SU-DHL-6 (cell line): ENCODE data around the gene AADAC.
"Not testable (repeated sequence)": the region's sequence is repeated elsewhere in the genome, so short reads cannot be mapped to it uniquely, and the experiment has no call there.

Experiments used
- H2AFZ ChIP-seq: fragments of 200-600 bp; sonication (generic); 2 replicates; pipeline ENCODE4 v1.6.1; 2014; ENCODE audit warnings: low read depth, mild to moderate bottlenecking, moderate library complexity, mixed read lengths, antibody characterized with exemption, low read length; ENCODE audit not compliant: severe bottlenecking
- H3F3A ChIP-seq: fragments of 200-600 bp; shearing (Covaris generic); 2 replicates; pipeline ENCODE4 v1.6.0; 2016; ENCODE audit warnings: antibody characterized with exemption, mild to moderate bottlenecking; ENCODE audit not compliant: insufficient read depth
- H3K27ac ChIP-seq: fragments of 200-600 bp; sonication (generic); 2 replicates; pipeline ENCODE4 v1.5.1; 2016; ENCODE audit warnings: low read depth, mild to moderate bottlenecking, low read length, moderate library complexity, mixed read lengths
- H3K27me3 ChIP-seq: fragments of 200-600 bp; sonication (generic), shearing (Covaris generic); 2 replicates; pipeline ENCODE4 v1.6.0; 2014; ENCODE audit warnings: mild to moderate bottlenecking, low read length
- H3K36me3 ChIP-seq: fragments of 200-600 bp; sonication (generic); 2 replicates; pipeline ENCODE4 v1.6.1; 2014; ENCODE audit warnings: mild to moderate bottlenecking, low read length, mixed read lengths
- H3K4me2 ChIP-seq: fragments of 300-600, 200-600 bp; shearing (Covaris generic), sonication (generic); 2 replicates; pipeline ENCODE4 v1.6.0; 2014; ENCODE audit warnings: low read length, low read depth, mild to moderate bottlenecking; ENCODE audit not compliant: poor library complexity, severe bottlenecking
- H3K4me3 ChIP-seq: fragments of 200-600 bp; sonication (generic); 2 replicates; pipeline ENCODE4 v1.5.1; 2014; ENCODE audit warnings: antibody characterized with exemption, low read length, mild to moderate bottlenecking, mixed read lengths; ENCODE audit not compliant: insufficient read depth, poor library complexity, severe bottlenecking
- H3K79me2 ChIP-seq: fragments of 200-600 bp; sonication (generic); 2 replicates; pipeline ENCODE4 v1.6.1; 2014; ENCODE audit warnings: mild to moderate bottlenecking, low read length, moderate library complexity; ENCODE audit not compliant: insufficient read depth
- H3K9ac ChIP-seq: fragments of 200-600 bp; sonication (generic); 2 replicates; pipeline ENCODE4 v1.7.0; 2014; ENCODE audit warnings: mild to moderate bottlenecking, low read length
- H3K9me2 ChIP-seq: fragments of 200-600 bp; sonication (generic); replicated peaks from 2 replicates; pipeline ENCODE4 v1.6.1; 2014; ENCODE audit warnings: low read length; ENCODE audit not compliant: insufficient read depth
- H3K9me3 ChIP-seq: fragments of 200-600 bp; sonication (generic); 2 replicates; pipeline ENCODE4 v1.6.1; 2014; ENCODE audit warnings: low read length, mixed read lengths; ENCODE audit not compliant: insufficient read depth
- H4K20me1 ChIP-seq: fragments of 200-600 bp; sonication (generic); 2 replicates; pipeline ENCODE4 v1.6.1; 2014; ENCODE audit warnings: low read depth, mild to moderate bottlenecking, antibody characterized with exemption, low read length, moderate library complexity, mixed read lengths
- CTCF ChIP-seq: fragments of 200-600 bp; sonication (generic); IDR thresholded peaks from one replicate; pipeline ENCODE4 v1.5.1; 2017; ENCODE audit warnings: antibody characterized with exemption, mild to moderate bottlenecking, low read length, moderate library complexity; ENCODE audit not compliant: insufficient read depth, poor library complexity, severe bottlenecking
- EZH2phosphoT487 ChIP-seq: fragments of 200-600 bp; sonication (generic), shearing (Covaris generic); conservative IDR thresholded peaks from 2 replicates; pipeline ENCODE4 v1.6.1; 2018; ENCODE audit warnings: mild to moderate bottlenecking, antibody characterized with exemption, low read length, moderate library complexity, mixed read lengths

The AADAC gene

DNA sequence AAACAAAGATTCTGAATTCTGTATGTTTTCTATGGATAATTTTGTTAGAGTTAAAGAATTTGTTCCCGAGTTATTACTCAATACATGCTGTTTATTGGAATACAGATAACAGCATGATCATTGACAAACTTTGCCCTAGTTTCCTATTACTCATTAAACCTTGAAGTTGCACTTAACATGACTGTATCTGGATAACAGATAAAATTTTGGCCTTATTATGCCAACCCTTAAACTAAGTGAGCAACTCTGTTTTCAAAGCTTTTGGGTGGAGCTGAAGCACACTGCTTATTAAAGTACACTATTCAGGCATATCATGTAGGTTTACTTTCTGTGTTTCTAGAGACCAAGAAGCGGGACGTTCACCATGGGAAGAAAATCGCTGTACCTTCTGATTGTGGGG is at the start of gene AADAC:
Gene AADAC (plus strand): TSS at position 318 of the 400 bp plus-strand sequence. CDS start 47 bp downstream, at position 365.
- Histone ChIP-seq H2AFZ (no peak within 1 kb of the TSS), H3K79me2 (no peaks in the 10 kb centered on the region), H3K27ac (no peak within 1 kb of the TSS), H3K9me2 (no peaks in the 10 kb centered on the region), H3K4me2 (no peak within 1 kb of the TSS), H4K20me1 (no peaks in the 10 kb centered on the region), H3K9me3 (no peaks in the 10 kb centered on the region), H3F3A (no peaks in the 10 kb centered on the region), H3K9ac (no peak within 1 kb of the TSS), H3K36me3 (no peaks in the 10 kb centered on the region), H3K4me3 (no peak within 1 kb of the TSS), H3K27me3 (no peaks in the 10 kb centered on the region)
- TF ChIP-seq EZH2phosphoT487 (no peak), CTCF (no peak)

DNA sequence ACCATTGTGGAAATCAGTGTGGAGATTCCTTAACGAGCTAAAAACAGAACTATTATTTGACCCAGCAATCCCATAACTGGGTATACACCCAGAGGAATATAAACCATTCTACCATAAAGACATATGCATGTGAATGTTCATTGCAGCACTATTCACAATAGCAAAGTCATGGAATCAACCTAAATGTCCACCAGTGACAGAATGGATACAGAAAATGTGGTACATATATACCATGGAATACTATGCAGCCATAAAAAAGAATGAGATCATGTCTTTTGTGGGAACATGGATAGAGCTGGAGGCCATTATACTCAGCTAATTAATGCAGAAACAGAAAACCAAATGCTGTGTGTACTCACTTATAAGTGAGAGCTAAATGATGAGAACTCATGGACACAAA is 49.2 kb upstream of the AADAC start:
- H3K4me2 ChIP-seq, H3K9me3 ChIP-seq, H3K36me3 ChIP-seq, H3K79me2 ChIP-seq, H3K4me3 ChIP-seq, H3K9ac ChIP-seq, H3K9me2 ChIP-seq, H3K27ac ChIP-seq, H4K20me1 ChIP-seq, H3K27me3 ChIP-seq, H2AFZ ChIP-seq, H3F3A ChIP-seq: not testable (repeated sequence)

DNA sequence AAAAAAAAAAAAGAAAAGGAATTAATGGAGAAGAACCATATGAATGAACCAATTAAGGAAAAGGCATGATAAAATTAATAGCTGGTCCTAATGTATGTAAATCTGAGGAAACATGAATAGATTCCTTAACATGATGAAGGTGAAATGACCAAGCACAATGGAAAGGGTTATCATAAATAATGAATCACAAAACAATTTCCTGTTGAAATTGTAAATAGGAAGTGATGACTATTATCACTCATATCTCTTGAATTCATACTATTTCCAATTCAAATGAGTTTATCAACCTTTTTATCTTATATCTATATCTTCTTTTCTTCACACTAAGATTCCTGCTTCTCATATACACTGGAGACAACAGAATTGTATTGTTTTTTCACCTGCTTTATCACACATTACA is 48.2 kb upstream of the AADAC start:
- H3K4me3 ChIP-seq, result no peak overlapping the region
- no peaks in the 10 kb centered on the region for H3K36me3 ChIP-seq
- H3K9me2 ChIP-seq, result no peaks in the 10 kb centered on the region
- no peak overlapping the region for H2AFZ ChIP-seq
- no peak overlapping the region for H3K27ac ChIP-seq
- TF ChIP-seq EZH2phosphoT487 (no peak), CTCF (no peak)
- H3K9me3 ChIP-seq, result no peaks in the 10 kb centered on the region
- H3K9ac ChIP-seq, result no peak overlapping the region
- no peaks in the 10 kb centered on the region for H3F3A ChIP-seq
- no peaks in the 10 kb centered on the region for H3K27me3 ChIP-seq
- no peaks in the 10 kb centered on the region for H4K20me1 ChIP-seq
- H3K4me2 ChIP-seq, result no peak overlapping the region
- H3K79me2 ChIP-seq, result no peaks in the 10 kb centered on the region

- Histone ChIP-seq H3K9me3 (no peaks in the 10 kb centered on the region), H3K36me3 (no peaks in the 10 kb centered on the region), H3K4me2 (no peak overlapping the region), H3K27ac (no peak overlapping the region), H3K4me3 (no peak overlapping the region), H4K20me1 (no peaks in the 10 kb centered on the region), H3K9me2 (no peaks in the 10 kb centered on the region), H3K79me2 (no peaks in the 10 kb centered on the region), H3K9ac (no peak overlapping the region), H2AFZ (no peak overlapping the region), H3F3A (no peaks in the 10 kb centered on the region), H3K27me3 (no peaks in the 10 kb centered on the region)
- TF ChIP-seq CTCF (no peak), EZH2phosphoT487 (no peak)
These were observed 47.5 kb upstream of the AADAC start for GRCh38 chr3:151766454-151766853.
